BE2C (cell line): ENCODE results near the gene STUM.
"Not testable (repeated sequence)": the region's sequence is repeated elsewhere in the genome, so short reads cannot be mapped to it uniquely, and the experiment has no call there.

Experiments
- DNase-seq: peaks from one replicate; pipeline ENCODE4 v3.0.0-alpha.2; 2020
- H3K27me3 ChIP-seq: fragments of 250-450 bp; sonication (Bioruptor Pico); 2 replicates; pipeline ENCODE4 v1.5.1; 2020; ENCODE audit warnings: mild to moderate bottlenecking
- H3K36me3 ChIP-seq: fragments of 250-450 bp; sonication (Bioruptor Pico); 2 replicates; pipeline ENCODE4 v1.5.1; 2020; ENCODE audit warnings: mild to moderate bottlenecking
- H3K4me1 ChIP-seq: fragments of 250-450 bp; sonication (Bioruptor Pico); 2 replicates; pipeline ENCODE4 v1.5.1; 2020
- H3K4me3 ChIP-seq: 2 replicates; pipeline ENCODE4 v1.5.1; 2011; ENCODE audit warnings: low read depth, low read length
- H3K9me3 ChIP-seq: fragments of 250-450 bp; sonication (Bioruptor Pico); 2 replicates; pipeline ENCODE4 v1.5.1; 2020
- CTCF ChIP-seq: IDR thresholded peaks from 2 replicates; pipeline ENCODE4 v1.5.1; 2012; ENCODE audit warnings: mild to moderate bottlenecking, low read depth, low read length

STUM gene

GRCh38 chr1:226609836-226610455, 61.4 kb downstream of the STUM start:
- no peak overlapping the region for H3K4me3 ChIP-seq
- DNase-seq, result no peak
- no peaks in the 10 kb centered on the region for H3K27me3 ChIP-seq
- H3K4me1 ChIP-seq, result no peaks in the 10 kb centered on the region
- no peak for TF ChIP-seq CTCF
- H3K9me3 ChIP-seq, result no peaks in the 10 kb centered on the region
- H3K36me3 ChIP-seq, result no peaks in the 10 kb centered on the region

- TF ChIP-seq CTCF, result no peak
- H3K27me3 ChIP-seq, result no peaks in the 10 kb centered on the region
Observed at GRCh38 chr1:226610671-226611070, 62.1 kb downstream of the STUM start.

GRCh38 chr1:226611301-226611700, 62.7 kb downstream of the STUM start:
- no peak for DNase-seq
- no peaks in the 10 kb centered on the region for H3K27me3 ChIP-seq
- no peak for TF ChIP-seq CTCF
- no peaks in the 10 kb centered on the region for H3K4me1 ChIP-seq
- H3K36me3 ChIP-seq, result no peaks in the 10 kb centered on the region
- no peak overlapping the region for H3K4me3 ChIP-seq
- H3K9me3 ChIP-seq, result no peaks in the 10 kb centered on the region

More at GRCh38 chr1:226610671-226611070, 62.1 kb downstream of the STUM start:
- Histone ChIP-seq H3K36me3 (no peaks in the 10 kb centered on the region), H3K4me3 (no peak overlapping the region), H3K9me3 (no peaks in the 10 kb centered on the region), H3K4me1 (no peaks in the 10 kb centered on the region)
- DNase-seq, result no peak

GRCh38 chr1:226611980-226612379, 63.4 kb downstream of the STUM start:
- H3K36me3 ChIP-seq, result not testable (repeated sequence)

GRCh38 chr1:226615876-226616275, 67.3 kb downstream of the STUM start:
- Histone ChIP-seq H3K36me3 (no peaks in the 10 kb centered on the region), H3K9me3 (no peaks in the 10 kb centered on the region), H3K4me1 (no peaks in the 10 kb centered on the region), H3K27me3 (no peaks in the 10 kb centered on the region), H3K4me3 (no peak overlapping the region)
- no peak for DNase-seq
- no peak for TF ChIP-seq CTCF

More at GRCh38 chr1:226611980-226612379, 63.4 kb downstream of the STUM start:
- H3K4me1 ChIP-seq, H3K27me3 ChIP-seq, DNase-seq, H3K9me3 ChIP-seq, H3K4me3 ChIP-seq: not testable (repeated sequence)

GRCh38 chr1:226616636-226617035, 68.1 kb downstream of the STUM start:
- no peaks in the 10 kb centered on the region for H3K36me3 ChIP-seq
- no peaks in the 10 kb centered on the region for H3K4me1 ChIP-seq
- H3K4me3 ChIP-seq, result no peak overlapping the region
- DNase-seq, result no peak
- H3K27me3 ChIP-seq, result no peaks in the 10 kb centered on the region; the same call in 1 of the 2 replicates
- no peaks in the 10 kb centered on the region; the same call in 1 of the 2 replicates for H3K9me3 ChIP-seq
- TF ChIP-seq CTCF, result no peak
